GM18951 (cell line): ENCODE results near the gene SNRNP48.

Source experiments
- POLR2A ChIP-seq: IDR thresholded peaks from 4 replicates; pipeline ENCODE4 v1.6.1; 2011; ENCODE audit warnings: mild to moderate bottlenecking; ENCODE audit not compliant: insufficient read length, insufficient read depth; ENCODE audit errors: extremely low read depth
- in situ Hi-C: fragments of 300-500 bp; cut with MboI; formaldehyde crosslinking; loops from one replicate; pipeline ENCODE4 v1.12.0; 2022; ENCODE audit warnings: low sequenced_read_pairs, mixed read lengths, inconsistent platforms; ENCODE audit not compliant: unreplicated experiment

Gene SNRNP48

DNA sequence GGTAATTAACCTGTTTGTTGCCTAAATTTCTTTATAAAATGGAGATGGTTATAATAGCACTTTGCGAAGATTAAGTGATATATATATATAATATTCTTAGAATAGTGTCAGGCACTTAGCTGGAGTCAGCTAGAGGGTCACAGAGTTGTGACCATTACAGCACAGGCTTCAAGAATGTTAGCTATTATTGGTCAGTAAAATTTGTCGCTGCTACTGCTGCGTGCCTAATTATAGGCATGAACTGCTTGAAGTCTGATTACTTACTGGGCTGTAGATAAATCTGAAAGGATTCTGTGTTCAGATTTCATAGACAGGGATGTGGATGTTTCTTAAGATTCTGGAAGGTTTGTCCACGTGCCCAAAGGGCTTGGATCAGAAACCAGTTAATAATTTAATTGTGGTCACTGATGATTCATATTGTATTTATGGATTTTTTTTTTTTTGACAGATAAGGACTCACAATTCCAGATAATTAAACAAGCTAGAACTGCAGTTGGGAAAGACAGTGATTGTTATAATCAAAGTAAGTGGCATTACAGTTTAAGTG, 4.7 kb downstream of the SNRNP48 start:
- in situ Hi-C loops, result no loop called here
- no peak for TF ChIP-seq POLR2A

DNA sequence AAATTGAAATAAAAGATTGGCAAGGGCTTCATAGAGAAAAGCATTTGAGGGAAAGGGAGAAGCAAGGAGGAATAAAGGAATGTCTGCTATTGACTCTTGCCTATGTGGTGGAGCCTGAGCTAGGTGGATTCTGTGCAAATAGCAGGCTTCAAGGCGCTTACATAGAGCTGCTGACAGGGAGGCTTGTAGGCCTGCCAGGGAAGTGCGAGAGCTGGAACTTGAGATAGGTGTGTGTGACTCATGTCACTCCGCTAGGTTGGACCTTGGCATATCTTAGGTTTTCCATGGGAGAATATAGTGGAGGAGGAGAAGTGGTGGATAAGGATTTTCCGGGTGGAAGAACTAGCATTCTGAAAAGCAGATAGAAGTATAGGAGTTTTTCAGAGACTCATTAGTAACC, 14.0 kb downstream of the SNRNP48 start:
- no peak for TF ChIP-seq POLR2A
- in situ Hi-C loops, result loop anchor here (10.0 kb wide), 1 partner anchor 319 kb away; no protein-coding TSS in a partner anchor

DNA sequence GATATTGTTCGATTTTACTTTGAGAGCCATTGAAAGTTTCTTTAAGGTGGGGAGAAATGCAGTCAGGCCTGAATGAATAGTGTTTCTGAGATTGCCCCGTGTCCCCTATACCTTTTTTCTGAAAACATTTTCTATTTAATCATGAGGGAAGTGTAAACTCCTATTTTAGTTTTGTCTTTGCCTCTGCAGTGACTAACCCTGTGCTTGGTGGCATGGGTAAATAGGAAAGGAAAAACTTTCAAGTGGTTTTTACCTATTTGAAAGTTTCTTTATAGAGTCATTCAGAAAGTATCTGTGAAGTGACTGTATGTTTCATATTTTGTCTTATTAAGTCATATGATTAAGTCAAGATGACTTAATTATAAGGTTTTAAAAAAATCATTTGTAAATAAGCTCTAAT, 14.5 kb downstream of the SNRNP48 start:
- no peak for TF ChIP-seq POLR2A
- in situ Hi-C loops, result loop anchor here (10.0 kb wide), 1 partner anchor 320 kb away; no protein-coding TSS in a partner anchor

DNA sequence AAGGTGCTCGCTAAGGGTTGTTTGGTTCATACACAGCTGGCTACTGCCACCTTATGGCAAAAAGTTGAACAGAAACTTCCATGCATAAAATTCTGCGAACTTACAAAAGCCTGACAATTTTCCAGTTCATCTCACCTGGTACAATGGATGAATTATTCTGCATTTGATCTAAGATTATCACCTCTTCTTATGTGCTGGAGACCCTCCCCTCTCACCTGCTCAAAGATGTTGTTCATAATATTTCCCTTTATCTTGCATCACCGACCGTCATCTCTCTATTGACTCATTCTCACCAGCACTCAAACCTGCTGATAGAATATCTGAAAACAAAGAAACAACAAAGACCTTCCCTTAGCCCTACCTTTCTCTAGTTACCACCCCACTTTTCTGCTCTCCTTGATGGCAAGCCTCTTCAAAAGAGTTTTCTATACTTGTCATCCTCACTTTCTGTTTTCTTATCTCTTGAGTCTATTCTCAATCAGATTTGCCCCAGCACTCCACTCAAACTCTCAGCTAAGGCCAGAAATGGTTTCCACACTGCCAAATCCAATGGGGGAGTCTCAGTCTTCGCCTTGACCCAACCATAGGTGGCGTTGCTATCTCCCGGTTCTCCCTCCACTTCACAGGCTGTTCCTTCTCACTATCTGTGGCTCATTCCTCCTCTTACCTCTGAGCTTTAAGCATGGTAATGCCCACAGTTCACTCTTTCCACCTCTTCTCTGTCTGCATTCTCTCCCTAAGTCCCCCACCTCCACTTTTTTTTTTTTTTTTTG, 25.8 kb downstream of the SNRNP48 start:
- in situ Hi-C loops, result no loop called here
- TF ChIP-seq POLR2A, result no peak

DNA sequence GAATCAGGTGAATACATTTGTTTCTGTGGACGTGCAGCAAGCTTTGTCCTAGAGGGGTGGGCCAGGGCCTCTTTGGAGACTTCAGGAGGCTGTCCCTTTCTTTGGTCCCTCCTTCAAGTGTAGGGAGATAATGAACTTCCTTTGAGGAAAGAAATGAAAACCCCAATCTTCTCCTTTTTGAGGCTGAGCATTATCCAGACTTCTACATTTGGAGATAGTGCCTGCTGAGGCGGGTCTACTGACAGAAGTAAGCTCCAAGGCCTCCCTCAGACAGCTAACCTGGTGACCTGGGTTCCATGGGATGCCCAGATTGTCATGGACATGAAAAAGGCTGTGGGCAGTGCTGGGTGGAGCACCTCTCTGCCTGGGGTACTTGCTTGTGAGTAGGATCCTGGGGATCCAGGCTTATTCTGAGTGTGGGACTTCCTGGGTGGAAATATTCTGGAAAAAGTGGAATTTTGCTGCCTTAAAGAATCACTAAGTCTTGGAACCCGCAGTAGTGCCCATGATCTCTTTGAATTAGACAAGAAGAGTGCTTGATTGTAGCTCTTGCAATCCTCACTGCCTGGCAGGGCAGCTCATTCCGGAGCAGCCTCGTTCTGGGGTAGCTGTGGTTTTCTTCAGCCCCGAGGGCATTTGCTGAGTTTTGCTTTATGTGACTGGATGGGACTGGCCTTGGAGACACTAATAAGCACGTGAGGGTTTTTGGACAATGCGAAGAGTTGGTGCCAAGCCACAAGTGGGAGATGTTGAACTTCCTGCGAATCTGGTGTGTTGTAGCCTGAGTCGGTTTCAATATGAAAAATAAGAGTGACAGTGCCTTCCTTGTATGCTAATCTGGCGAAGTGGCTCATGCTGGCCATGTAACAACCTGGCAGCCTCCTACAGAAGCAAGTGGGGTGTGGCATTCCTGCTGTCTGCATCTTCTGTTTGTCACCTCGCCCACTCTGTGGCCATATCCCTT, 28.1 kb downstream of the SNRNP48 start:
- in situ Hi-C loops, result no loop called here
- TF ChIP-seq POLR2A, result no peak

DNA sequence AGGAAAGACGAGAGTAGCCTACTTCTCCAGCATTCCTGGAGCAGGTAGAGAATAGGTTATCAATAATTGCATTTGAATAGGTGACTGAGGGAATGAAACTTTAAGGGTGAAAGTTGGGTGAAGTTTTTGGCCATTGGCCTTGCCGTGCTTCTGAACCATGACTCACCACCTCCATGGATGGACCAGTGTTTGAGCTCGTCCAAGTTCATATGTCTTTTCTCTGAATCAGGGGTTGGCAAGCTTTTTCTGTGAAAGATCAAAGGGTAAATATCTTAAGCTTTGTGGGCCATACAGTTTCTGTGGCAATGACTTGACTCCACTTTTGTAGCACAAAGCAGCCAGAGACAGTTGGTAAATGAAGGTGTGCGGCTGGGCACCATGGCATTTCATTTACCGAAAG, 31.8 kb downstream of the SNRNP48 start:
- TF ChIP-seq POLR2A, result no peak
- in situ Hi-C loops, result no loop called here

DNA sequence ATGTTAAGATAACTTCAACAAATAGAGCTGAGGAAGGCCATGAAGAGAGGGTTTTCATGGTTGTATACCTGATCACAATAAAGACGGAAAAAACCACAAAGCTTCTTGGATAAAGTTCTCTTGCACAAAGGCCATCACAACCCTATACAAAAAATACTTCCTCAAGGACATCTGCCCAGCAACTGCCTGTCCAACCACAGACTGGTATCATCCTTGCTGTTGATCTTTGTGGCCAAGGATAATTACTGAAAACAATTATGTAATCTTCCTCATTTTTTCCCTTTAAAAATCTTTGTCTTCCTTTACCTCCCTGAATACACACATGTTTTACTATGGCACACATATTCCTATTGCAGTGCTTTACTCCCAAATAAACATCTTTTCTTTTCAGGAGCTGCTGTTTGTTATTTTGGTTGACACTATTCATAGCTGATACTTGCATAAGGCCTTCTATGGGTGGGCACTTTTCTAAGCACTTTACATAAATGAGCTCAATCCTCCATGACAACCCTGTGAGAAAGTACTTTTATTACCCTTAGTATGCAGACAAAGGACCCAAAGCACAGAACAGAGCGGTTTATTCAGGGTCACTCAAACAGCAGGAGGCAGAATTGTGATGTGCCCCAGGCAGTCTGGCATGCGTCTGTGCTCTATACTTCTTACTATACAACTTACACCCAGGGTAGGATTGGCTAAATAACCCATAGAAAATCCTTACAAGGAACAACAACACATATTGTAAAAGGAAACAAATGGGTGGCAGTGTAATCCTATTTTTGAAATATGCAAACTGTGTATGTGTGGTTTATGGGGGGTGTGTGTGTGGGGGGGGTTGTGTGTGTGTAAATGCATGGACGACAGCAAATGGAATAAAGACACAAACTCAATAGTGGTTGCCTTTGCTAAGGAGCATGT, 35.1 kb downstream of the SNRNP48 start:
- TF ChIP-seq POLR2A, result no peak
- in situ Hi-C loops, result no loop called here

DNA sequence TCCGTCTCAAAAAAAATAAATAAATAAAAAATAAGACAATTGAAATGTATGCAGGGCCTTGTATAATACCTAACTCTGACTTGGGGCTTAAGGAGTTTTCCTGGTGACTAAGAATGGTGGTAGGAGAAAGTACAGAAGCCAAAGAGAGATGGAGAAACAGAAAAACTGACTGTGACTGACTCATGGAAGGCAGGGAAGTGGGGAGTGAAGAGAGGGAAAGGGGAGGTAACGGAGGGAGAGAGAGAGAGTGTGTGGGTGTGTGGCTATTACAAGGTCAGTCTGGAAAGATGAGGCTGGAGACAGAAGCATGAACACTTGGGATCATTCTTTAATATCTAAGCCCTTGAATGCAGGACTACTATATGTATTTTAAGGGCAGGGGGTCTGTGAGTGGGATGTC, 38.5 kb downstream of the SNRNP48 start:
- in situ Hi-C loops, result no loop called here
- no peak for TF ChIP-seq POLR2A

DNA sequence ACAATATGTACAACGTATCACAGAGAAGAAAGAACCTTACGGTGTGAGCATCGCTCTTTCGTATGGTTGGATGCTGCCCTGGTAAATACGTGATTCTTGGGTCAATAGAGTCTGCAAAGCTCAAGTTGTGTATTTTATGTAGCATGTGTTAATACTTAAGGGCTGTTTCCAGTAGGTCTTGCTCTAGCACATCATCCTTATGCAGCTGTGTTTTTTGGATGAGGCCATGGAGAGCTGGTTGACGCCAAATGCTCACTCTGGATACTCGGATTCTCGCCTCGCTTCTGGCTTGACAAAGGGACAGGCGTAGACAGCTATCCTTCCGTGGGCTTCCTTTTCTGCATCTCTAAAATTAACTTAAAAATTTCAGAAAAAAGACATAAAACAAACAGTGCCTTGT, 38.9 kb downstream of the SNRNP48 start:
- TF ChIP-seq POLR2A, result no peak
- in situ Hi-C loops, result no loop called here

DNA sequence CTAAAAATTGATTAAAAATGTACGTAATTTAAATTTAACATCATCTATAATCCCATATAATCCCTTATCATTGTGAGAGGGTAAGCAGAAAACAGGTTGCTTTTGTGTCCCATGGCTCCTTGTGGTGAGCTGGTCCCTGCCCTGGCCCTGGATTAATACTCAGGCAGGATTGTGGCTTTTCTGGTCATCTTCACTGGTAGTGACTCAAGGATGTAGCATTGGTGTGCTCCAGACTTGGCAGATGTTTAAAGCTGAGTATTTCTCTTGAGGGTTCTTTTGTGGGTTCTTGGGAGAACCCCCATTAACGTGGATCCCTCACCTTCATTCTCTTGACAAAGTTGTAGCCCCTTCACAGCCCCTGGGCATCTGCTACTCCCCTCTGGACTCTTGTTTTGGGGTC, 39.3 kb downstream of the SNRNP48 start:
- in situ Hi-C loops, result no loop called here
- no peak for TF ChIP-seq POLR2A

DNA sequence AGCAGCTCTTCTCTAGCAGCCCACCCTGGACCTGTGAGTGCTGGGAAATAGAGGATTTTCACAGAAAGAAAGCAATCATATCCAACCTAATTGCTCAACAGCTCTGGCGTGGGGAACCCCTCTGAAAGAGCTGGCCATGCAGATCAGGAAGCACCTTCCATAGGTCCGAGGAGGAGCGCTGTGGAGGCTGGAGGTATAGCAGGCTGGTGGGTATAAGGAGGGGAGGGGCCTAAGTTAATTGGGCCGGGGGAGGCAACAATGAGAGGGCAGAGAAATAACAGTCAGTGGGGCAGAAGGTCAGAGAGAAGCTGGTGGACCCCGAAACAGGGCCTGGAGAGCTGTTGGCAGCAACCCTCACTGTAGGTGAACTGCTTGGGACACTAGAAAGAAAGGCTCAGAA, 40.8 kb downstream of the SNRNP48 start:
- in situ Hi-C loops, result no loop called here
- no peak for TF ChIP-seq POLR2A

DNA sequence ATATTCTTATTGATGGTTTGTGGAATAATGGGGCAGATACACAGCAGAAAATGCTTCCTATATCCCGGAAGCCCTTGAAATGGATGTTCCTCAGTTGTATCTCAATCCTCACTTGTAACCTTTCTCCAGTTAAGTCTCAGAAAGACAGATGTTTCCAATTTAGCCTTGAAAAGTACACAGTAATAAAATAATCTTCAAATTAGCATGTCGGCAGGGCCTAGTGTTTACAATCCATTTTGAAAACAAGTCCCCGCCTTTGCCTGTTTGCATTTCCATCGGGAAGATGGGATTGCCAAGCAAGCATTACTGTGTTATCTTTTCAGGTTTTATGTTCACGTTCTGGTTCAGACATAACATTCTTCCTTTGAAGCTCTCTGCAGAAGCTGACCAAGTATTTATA, 41.5 kb downstream of the SNRNP48 start:
- in situ Hi-C loops, result no loop called here
- TF ChIP-seq POLR2A, result no peak

DNA sequence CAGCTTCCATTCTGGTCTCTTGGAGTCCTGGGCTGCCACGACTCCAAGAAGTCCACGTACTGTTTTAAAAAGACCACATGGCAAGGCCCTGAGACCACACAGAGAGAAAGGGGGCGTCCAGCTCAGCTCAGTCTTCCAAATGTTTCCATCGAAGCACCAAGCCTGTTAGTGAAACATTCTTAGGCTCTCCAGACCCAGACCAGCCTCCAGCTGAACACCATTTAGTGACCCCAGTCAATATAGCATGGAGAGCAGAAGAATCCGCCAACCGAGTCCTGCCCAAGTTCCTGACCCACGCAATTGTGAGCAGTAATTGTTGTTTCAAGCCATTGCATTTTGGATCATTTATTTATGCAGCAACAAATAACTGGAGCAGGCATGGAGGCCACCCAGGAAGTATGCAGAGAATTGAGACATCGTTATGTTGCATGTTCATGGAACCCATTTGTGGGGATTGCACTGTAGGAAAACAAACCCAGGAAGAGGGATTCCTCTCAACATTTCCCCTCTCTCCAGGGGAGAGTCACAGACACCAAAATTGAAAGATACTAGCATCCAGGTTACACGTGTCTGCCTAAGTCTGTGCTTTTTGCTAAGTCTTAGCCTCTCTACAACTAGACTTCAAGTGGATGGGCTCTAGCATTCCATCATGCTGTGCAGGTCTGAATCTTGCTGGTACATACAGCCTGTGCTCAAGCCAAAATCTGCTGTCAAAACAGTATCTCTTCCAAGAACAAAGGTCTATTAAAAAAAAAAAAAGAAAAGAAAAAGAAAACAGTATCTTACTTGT, 42.7 kb downstream of the SNRNP48 start:
- TF ChIP-seq POLR2A, result no peak
- in situ Hi-C loops, result no loop called here
